ENCODE measurements around the gene HS6ST2. TPM values are rescaled to one million over a fixed set of nuclear protein-coding genes. Genes with fewer than 3 reads are reported as not detected.
A peak's percentile ranks its signal among the peaks of the same experiment; 100 is the strongest.
"Not testable (repeated sequence)": the region's sequence is repeated elsewhere in the genome, so short reads cannot be mapped to it uniquely, and the experiment has no call there.

The HS6ST2 gene
- total RNA-seq, 1 experiment from 2014 or later = 8.1 TPM

GRCh38 chrX:132883358-132883915, 75.0 kb downstream of the HS6ST2 start (continued):
- TF ChIP-seq ERG (CRISPR knock-in tag; IDR thresholded peaks at IDR 0.05) (no peak), FOXK1 (CRISPR knock-in tag; IDR thresholded peaks at IDR 0.05) (no peak), CDX4 (CRISPR knock-in tag; IDR thresholded peaks at IDR 0.05; ENCODE audit: borderline replicate concordance) (no peak)
- TF ChIP-seq, protein P1, sequence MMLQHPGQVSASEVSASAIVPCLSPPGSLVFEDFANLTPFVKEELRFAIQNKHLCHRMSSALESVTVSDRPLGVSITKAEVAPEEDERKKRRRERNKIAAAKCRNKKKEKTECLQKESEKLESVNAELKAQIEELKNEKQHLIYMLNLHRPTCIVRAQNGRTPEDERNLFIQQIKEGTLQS (CRISPR knock-in tag; conservative IDR thresholded peaks at IDR 0.05) = no peak
- TF ChIP-seq, protein P2, sequence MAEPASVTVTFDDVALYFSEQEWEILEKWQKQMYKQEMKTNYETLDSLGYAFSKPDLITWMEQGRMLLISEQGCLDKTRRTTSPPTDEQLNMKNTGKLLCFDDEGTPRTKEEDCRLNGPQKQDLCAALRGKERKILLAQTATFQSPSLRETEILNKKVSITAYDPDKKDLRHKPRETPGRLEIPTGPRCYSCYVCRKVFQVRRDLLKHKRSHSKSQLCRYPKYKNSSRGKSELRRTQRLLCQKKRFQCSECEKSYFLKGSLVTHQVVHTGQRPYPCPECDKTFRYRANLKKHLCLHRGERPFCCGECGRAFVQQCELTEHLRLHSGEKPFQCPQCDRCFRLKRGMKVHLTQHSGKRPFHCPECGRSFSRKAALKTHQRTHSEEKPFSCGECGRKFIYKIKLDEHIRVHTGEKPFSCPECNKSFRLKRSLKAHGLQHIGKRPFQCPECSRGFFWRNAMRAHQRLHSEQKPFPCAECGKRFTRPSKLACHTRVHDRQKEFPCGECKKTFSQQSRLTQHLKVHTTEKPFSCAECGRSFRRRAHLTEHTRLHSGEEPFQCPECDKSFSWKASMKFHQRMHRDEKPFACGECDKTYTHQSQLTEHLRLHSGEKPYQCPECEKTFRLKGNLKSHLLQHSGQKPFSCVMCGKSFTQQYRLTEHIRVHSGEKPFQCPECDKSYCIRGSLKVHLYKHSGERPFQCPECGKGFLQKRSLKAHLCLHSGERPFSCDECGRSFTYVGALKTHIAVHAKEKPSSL (CRISPR knock-in tag; conservative IDR thresholded peaks at IDR 0.05) = no peak

DNA sequence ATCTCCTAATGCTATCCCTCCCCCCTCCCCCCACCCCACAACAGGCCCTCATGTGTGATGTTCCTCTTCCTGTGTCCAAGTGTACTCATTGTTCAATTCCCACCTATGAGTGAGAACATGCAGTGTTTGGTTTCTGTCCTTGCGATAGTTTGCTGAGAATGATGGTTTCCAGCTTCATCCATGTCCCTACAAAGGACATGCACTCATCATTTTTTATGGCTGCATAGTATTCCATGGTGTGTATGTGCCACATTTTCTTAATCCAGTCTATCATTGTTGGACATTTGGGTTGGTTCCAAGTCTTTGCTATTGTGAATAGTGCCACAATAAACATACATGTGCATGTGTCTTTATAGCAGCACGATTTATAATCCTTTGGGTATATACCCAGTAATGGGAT, 77.7 kb downstream of the HS6ST2 start:
- POLR2A ChIA-PET; H3K4me3 Mint-ChIP-seq; H3K27ac Mint-ChIP-seq; H3K36me3 Mint-ChIP-seq; ATAC-seq; H3K9me3 Mint-ChIP-seq; H3K27me3 Mint-ChIP-seq (ENCODE audit: low read depth); CTCF ChIA-PET; DNase-seq (ENCODE audit: low spot score): not testable (repeated sequence)
- peaks cover 39% of the 10 kb centered on the region for H3K4me1 Mint-ChIP-seq

DNA sequence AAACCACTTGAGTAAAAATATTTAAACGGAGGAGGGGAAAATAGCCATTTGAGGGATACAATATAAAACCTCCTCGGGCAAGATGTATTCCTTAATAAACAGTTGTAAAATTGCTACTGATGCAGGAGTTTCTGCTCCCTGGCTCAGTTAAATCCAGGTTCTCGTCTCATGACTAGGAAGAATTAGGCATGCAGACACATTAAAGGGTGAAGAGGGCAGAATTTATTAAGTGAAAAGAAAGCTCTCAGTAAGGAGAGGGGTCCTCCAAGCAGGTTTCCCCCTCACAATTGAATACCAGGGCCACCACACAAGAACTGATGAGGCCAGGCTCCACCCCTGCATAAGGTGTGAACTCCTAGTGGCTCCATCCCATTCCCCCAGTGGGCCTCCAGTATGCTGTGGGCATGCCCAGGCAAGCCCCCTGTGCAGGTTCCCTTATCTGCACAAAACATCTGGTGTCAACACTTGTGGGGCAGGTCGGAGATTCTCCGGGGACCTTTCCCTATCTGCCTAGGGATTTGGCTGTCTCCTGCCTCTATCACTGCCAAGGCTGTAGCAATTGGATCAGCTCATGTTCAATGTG, 80.4 kb downstream of the HS6ST2 start:
- peaks cover 7% of the 10 kb centered on the region for H3K27me3 Mint-ChIP-seq (ENCODE audit: low read depth)
- CTCF ChIA-PET = no interaction called here
- no peak overlapping the region for H3K4me3 Mint-ChIP-seq
- DNase-seq (ENCODE audit: low spot score) = no peak
- no peak for ATAC-seq
- H3K27ac Mint-ChIP-seq = no peak overlapping the region
- TF ChIP-seq TP53 (CRISPR knock-in tag; IDR thresholded peaks at IDR 0.05) (peak; percentile 87), EMX1 (CRISPR knock-in tag; IDR thresholded peaks at IDR 0.05) (no peak)
- POLR2A ChIA-PET = no interaction called here
- peaks cover 61% of the 10 kb centered on the region for H3K4me1 Mint-ChIP-seq
- H3K36me3 Mint-ChIP-seq = no peaks in the 10 kb centered on the region
- no peaks in the 10 kb centered on the region for H3K9me3 Mint-ChIP-seq

DNA sequence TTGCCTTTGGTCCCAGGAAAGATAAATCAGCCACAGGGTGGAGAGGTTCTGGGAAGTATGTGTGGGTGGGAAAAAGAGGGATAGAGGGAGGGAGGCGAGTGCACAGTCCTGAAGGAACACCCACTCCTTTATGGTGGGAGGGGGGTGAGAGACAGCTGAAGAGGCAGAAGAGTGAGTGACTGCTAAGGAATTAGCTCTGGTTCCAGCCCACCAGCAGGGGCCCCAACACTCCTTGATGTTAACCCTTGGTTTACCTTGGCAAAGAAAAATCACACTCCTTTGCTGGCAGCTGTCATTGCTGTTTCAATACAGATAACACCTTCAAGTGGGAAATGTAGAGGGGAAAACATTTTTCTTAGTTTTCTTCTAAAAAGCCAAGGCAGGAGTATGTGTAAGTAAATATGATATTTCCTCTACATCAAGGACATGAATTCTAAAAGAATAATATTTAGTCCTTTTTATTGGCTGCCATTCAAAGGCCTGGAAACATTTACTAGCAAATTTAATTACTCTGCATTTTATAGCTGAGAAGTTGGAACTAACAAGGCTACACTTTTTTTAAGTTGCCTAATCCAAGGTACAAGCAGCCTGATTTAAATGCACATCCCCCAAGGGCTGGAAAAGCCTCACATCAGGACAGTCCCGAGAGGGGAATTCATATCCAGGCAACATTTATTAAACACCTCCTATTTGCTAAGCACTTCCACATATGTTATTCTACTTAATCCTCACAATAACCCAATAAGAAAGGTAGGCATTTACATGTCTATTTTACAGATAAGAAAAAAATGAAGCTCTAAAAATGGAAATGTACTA, 81.7 kb downstream of the HS6ST2 start:
- ATAC-seq = peak; percentile 76
- CTCF ChIA-PET = interaction anchor here (1.0 kb wide), 1 partner anchor 72 kb away, joined by 3 read pairs; no protein-coding TSS in a partner anchor
- TF ChIP-seq ZNF423 (CRISPR knock-in tag; IDR thresholded peaks at IDR 0.05) (no peak), FOXJ3 (CRISPR knock-in tag; IDR thresholded peaks at IDR 0.05; ENCODE audit: borderline replicate concordance) (no peak), TEAD1 (CRISPR knock-in tag; IDR thresholded peaks at IDR 0.05) (no peak), NR1H2 (CRISPR knock-in tag; IDR thresholded peaks at IDR 0.05) (no peak), ZNF138 (CRISPR knock-in tag; conservative IDR thresholded peaks at IDR 0.05) (no peak), E2F1 (CRISPR knock-in tag; IDR thresholded peaks at IDR 0.05) (no peak), JAZF1 (CRISPR knock-in tag; IDR thresholded peaks at IDR 0.05) (no peak), FOXK1 (CRISPR knock-in tag; IDR thresholded peaks at IDR 0.05) (no peak), IRF2 (CRISPR knock-in tag; IDR thresholded peaks at IDR 0.05; ENCODE audit: borderline replicate concordance, low read depth) (no peak), NFE2L1 (CRISPR knock-in tag; IDR thresholded peaks at IDR 0.05) (no peak), ZNF219 (CRISPR knock-in tag; IDR thresholded peaks at IDR 0.05; ENCODE audit: borderline replicate concordance) (no peak)
- TF ChIP-seq, protein P3, sequence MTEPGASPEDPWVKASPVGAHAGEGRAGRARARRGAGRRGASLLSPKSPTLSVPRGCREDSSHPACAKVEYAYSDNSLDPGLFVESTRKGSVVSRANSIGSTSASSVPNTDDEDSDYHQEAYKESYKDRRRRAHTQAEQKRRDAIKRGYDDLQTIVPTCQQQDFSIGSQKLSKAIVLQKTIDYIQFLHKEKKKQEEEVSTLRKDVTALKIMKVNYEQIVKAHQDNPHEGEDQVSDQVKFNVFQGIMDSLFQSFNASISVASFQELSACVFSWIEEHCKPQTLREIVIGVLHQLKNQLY (CRISPR knock-in tag; IDR thresholded peaks at IDR 0.05) = no peak
- TF ChIP-seq, protein P4, sequence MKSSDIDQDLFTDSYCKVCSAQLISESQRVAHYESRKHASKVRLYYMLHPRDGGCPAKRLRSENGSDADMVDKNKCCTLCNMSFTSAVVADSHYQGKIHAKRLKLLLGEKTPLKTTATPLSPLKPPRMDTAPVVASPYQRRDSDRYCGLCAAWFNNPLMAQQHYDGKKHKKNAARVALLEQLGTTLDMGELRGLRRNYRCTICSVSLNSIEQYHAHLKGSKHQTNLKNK (CRISPR knock-in tag; IDR thresholded peaks at IDR 0.05) = no peak
- TF ChIP-seq, protein P5, sequence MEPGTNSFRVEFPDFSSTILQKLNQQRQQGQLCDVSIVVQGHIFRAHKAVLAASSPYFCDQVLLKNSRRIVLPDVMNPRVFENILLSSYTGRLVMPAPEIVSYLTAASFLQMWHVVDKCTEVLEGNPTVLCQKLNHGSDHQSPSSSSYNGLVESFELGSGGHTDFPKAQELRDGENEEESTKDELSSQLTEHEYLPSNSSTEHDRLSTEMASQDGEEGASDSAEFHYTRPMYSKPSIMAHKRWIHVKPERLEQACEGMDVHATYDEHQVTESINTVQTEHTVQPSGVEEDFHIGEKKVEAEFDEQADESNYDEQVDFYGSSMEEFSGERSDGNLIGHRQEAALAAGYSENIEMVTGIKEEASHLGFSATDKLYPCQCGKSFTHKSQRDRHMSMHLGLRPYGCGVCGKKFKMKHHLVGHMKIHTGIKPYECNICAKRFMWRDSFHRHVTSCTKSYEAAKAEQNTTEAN (CRISPR knock-in tag; IDR thresholded peaks at IDR 0.05) = no peak

More for the DNA sequence above, 81.7 kb downstream of the HS6ST2 start:
- POLR2A ChIA-PET = interaction anchor here (0.5 kb wide), 1 partner anchor 23 kb away, joined by 3 read pairs; no protein-coding TSS in a partner anchor
- no peaks in the 10 kb centered on the region for H3K36me3 Mint-ChIP-seq
- H3K4me3 Mint-ChIP-seq = peak overlapping the region; percentile 57
- H3K27me3 Mint-ChIP-seq (ENCODE audit: low read depth) = peaks cover 7% of the 10 kb centered on the region
- no peaks in the 10 kb centered on the region for H3K9me3 Mint-ChIP-seq
- H3K27ac Mint-ChIP-seq = peak overlapping the region; percentile 89
- H3K4me1 Mint-ChIP-seq = peaks cover 70% of the 10 kb centered on the region
- peak; percentile 21 for DNase-seq (ENCODE audit: low spot score)

Data from WTC11 (cell line).